Liver (tissue), 9 donors: ENCODE results near the gene OR2B6. TPM values are rescaled to one million over a fixed set of nuclear protein-coding genes. Genes with fewer than 3 reads are reported as not detected.

Experiments
- DNase-seq: peaks from one replicate; pipeline ENCODE4 v3.0.0-alpha.2; 2017; ENCODE audit warnings: low spot score
- H3K27ac ChIP-seq, 2 donors: one replicate each; pipeline ENCODE4 v1.7.0; 2013; ENCODE audit warnings: inconsistent platforms in 2 of 2, low read length in 2 of 2, control low read depth in 1 of 2, low read depth in 1 of 2, mild to moderate bottlenecking in 1 of 2
- H3K27me3 ChIP-seq, 4 donors: one replicate each; pipeline versions ENCODE4 v1.6.1 to v1.7.0; 2013; ENCODE audit warnings: low read length in 3 of 4, inconsistent platforms in 1 of 4, mild to moderate bottlenecking in 1 of 4, moderate library complexity in 1 of 4; ENCODE audit not compliant: control insufficient read depth in 4 of 4, insufficient read depth in 4 of 4
- H3K36me3 ChIP-seq, 4 donors: one replicate each; pipeline versions ENCODE4 v1.6.1 to v1.7.0; 2013; ENCODE audit warnings: low read length in 3 of 4, mild to moderate bottlenecking in 3 of 4, low read depth in 1 of 4, moderate library complexity in 1 of 4; ENCODE audit not compliant: control insufficient read depth in 4 of 4, insufficient read depth in 3 of 4
- H3K4me1 ChIP-seq, 4 donors: one replicate each; pipeline versions ENCODE4 v1.6.1 to v1.7.0; 2013; ENCODE audit warnings: low read length in 3 of 4, mild to moderate bottlenecking in 3 of 4, moderate library complexity in 1 of 4; ENCODE audit not compliant: control insufficient read depth in 4 of 4, insufficient read depth in 4 of 4
- H3K4me3 ChIP-seq, 3 donors: one replicate each; pipeline versions ENCODE4 v1.6.1 to v1.7.0; 2013; ENCODE audit warnings: low read length in 3 of 3, control low read depth in 1 of 3, low read depth in 1 of 3, mild to moderate bottlenecking in 1 of 3
- H3K9ac ChIP-seq, 2 donors: one replicate each; pipeline ENCODE4 v1.7.0; 2013; ENCODE audit warnings: low read length in 2 of 2, mild to moderate bottlenecking in 2 of 2, moderate library complexity in 2 of 2, control low read depth in 1 of 2, low read depth in 1 of 2
- H3K9me3 ChIP-seq, 4 donors: one replicate each; pipeline versions ENCODE4 v1.6.1 to v1.7.0; 2013; ENCODE audit warnings: low read length in 3 of 4; ENCODE audit not compliant: control insufficient read depth in 4 of 4
- EGR1 ChIP-seq, 2 donors: IDR thresholded peaks; 2 replicates each; pipeline ENCODE4 v1.6.1; 2016 to 2018; ENCODE audit warnings: antibody characterized with exemption in 2 of 2, low read depth in 2 of 2
- FOXA1 ChIP-seq: IDR thresholded peaks from 2 replicates; pipeline ENCODE4 v1.6.1; 2016; ENCODE audit warnings: antibody characterized with exemption
- FOXA2 ChIP-seq: IDR thresholded peaks from 2 replicates; pipeline ENCODE4 v1.6.1; 2016; ENCODE audit warnings: antibody characterized with exemption
- GABPA ChIP-seq, 2 donors: IDR thresholded peaks in 1 of 2; conservative IDR thresholded peaks in 1 of 2; 2 replicates each; pipeline ENCODE4 v1.6.1; 2016; ENCODE audit warnings: antibody characterized with exemption in 2 of 2, mild to moderate bottlenecking in 1 of 2, moderate library complexity in 1 of 2
- HNF4A ChIP-seq, 2 donors: conservative IDR thresholded peaks; 2 replicates each; pipeline ENCODE4 v1.6.1; 2016; ENCODE audit warnings: antibody characterized with exemption in 2 of 2, mild to moderate bottlenecking in 2 of 2
- HNF4G ChIP-seq: IDR thresholded peaks from 2 replicates; pipeline ENCODE4 v1.6.1; 2016; ENCODE audit warnings: antibody characterized with exemption
- JUND ChIP-seq, 2 donors: IDR thresholded peaks; 2 replicates each; pipeline ENCODE4 v1.6.1; 2016; ENCODE audit warnings: antibody characterized with exemption in 2 of 2
- NR2F2 ChIP-seq: IDR thresholded peaks from 2 replicates; pipeline ENCODE4 v1.6.1; 2016; ENCODE audit warnings: antibody characterized with exemption
- RAD21 ChIP-seq, 2 donors: IDR thresholded peaks; 2 replicates each; pipeline ENCODE4 v1.6.1; 2016; ENCODE audit warnings: antibody characterized with exemption in 2 of 2, mild to moderate bottlenecking in 2 of 2
- RXRA ChIP-seq, 2 donors: IDR thresholded peaks; 2 replicates each; pipeline ENCODE4 v1.6.1; 2017 to 2018; ENCODE audit warnings: antibody characterized with exemption in 2 of 2, mild to moderate bottlenecking in 1 of 2
- SP1 ChIP-seq: IDR thresholded peaks from 2 replicates; pipeline ENCODE4 v1.6.1; 2018; ENCODE audit warnings: antibody characterized with exemption, mild to moderate bottlenecking
- TAF1 ChIP-seq: conservative IDR thresholded peaks from 2 replicates; pipeline ENCODE4 v1.6.1; 2016; ENCODE audit warnings: antibody characterized with exemption, mild to moderate bottlenecking
- YY1 ChIP-seq: IDR thresholded peaks from 2 replicates; pipeline ENCODE4 v1.6.1; 2016; ENCODE audit warnings: antibody characterized with exemption, mild to moderate bottlenecking
- WGBS: extraction: QIAGEN DNeasy Blood & Tissue Kit; methylation state at CpG from one replicate; pipeline ENCODE4 v1.1.7; 2013; 5-methylcytosine and 5-hydroxymethylcytosine counted together
- polyA plus RNA-seq, 2 donors: library from polyadenylated mRNA; stranded (reverse) in 1 of 2; unstranded in 1 of 2; fragments of 200-250 nt in 1 of 2; fragments of >200 nt in 1 of 2; fragmentation: Nextera tagmentation in 1 of 2; extraction: Ambion mirVana in 1 of 2; gene quantifications; one replicate each; pipeline versions ENCODE4 v1.2.1 to v1.2.3, GENCODE V29; 2013 to 2015
- total RNA-seq, 2 donors: library from RNA; depleted of rRNA; stranded (reverse); fragments of >200 nt; gene quantifications; one replicate each; pipeline ENCODE4 v1.2.3, GENCODE V29; 2014
- TF ChIP-seq, protein P1 (sequence below): IDR thresholded peaks from 2 replicates; pipeline ENCODE4 v1.6.1; 2016; ENCODE audit warnings: antibody characterized with exemption, mild to moderate bottlenecking
- TF ChIP-seq, protein P2 (sequence below): IDR thresholded peaks from 2 replicates; pipeline ENCODE4 v1.6.1; 2016; ENCODE audit warnings: antibody characterized with exemption
- TF ChIP-seq, protein P3 (sequence below): IDR thresholded peaks from 2 replicates; pipeline ENCODE4 v1.6.1; 2016; ENCODE audit warnings: antibody characterized with exemption
- TF ChIP-seq, protein P4 (sequence below): fragments of 150-350 bp; IDR thresholded peaks from 2 replicates; pipeline ENCODE4 v1.5.1; 2017; ENCODE audit warnings: improper control_type of control experiment, low read depth, low read length; ENCODE audit not compliant: missing input control
- TF ChIP-seq, protein P5 (sequence below): IDR thresholded peaks from 2 replicates; pipeline ENCODE4 v1.6.1; 2016; ENCODE audit warnings: antibody characterized with exemption
- donor health status: healthy.
- donor health status: healthy.
- donor health status: healthy.
- donor health status: healthy.
- donor health status: healthy.

Gene OR2B6
- total and polyA plus RNA-seq, 4 donors = 0.19 TPM; not detected in 3

DNA sequence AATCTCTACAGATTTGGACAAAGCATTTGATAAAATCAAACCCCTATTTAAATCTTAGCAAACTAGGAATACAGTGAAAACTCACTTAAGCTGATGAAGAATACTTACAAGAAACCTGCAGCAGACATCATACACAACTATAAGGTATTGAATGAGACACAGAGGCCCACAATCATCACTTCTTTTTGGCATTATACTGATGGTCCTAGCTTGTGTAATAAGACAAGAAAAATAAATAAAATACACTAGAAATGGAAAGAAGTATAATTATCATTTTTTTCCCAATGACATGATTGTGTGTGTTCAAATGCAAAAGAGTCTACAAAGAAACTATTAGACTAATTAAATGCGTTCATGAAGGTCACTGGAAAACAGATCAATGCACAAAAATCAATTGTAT, 8.8 kb upstream of the OR2B6 start:
- no peak overlapping the region for H3K27ac ChIP-seq
- peaks cover 0 to 11% (median 2%) of the 10 kb centered on the region in 4 donors for H3K9me3 ChIP-seq
- no peak overlapping the region for H3K9ac ChIP-seq
- no peak for DNase-seq
- H3K4me3 ChIP-seq = no peak overlapping the region
- no peaks in the 10 kb centered on the region for H3K4me1 ChIP-seq
- no peaks in the 10 kb centered on the region for H3K36me3 ChIP-seq
- no peak for TF ChIP-seq HNF4G
- TF ChIP-seq JUND (IDR thresholded peaks at IDR 0.05) = no peak
- TF ChIP-seq RAD21 (IDR thresholded peaks at IDR 0.05) = no peak
- TF ChIP-seq SP1 = no peak
- TF ChIP-seq HNF4A (conservative IDR thresholded peaks at IDR 0.05) = no peak
- TF ChIP-seq, protein P1, sequence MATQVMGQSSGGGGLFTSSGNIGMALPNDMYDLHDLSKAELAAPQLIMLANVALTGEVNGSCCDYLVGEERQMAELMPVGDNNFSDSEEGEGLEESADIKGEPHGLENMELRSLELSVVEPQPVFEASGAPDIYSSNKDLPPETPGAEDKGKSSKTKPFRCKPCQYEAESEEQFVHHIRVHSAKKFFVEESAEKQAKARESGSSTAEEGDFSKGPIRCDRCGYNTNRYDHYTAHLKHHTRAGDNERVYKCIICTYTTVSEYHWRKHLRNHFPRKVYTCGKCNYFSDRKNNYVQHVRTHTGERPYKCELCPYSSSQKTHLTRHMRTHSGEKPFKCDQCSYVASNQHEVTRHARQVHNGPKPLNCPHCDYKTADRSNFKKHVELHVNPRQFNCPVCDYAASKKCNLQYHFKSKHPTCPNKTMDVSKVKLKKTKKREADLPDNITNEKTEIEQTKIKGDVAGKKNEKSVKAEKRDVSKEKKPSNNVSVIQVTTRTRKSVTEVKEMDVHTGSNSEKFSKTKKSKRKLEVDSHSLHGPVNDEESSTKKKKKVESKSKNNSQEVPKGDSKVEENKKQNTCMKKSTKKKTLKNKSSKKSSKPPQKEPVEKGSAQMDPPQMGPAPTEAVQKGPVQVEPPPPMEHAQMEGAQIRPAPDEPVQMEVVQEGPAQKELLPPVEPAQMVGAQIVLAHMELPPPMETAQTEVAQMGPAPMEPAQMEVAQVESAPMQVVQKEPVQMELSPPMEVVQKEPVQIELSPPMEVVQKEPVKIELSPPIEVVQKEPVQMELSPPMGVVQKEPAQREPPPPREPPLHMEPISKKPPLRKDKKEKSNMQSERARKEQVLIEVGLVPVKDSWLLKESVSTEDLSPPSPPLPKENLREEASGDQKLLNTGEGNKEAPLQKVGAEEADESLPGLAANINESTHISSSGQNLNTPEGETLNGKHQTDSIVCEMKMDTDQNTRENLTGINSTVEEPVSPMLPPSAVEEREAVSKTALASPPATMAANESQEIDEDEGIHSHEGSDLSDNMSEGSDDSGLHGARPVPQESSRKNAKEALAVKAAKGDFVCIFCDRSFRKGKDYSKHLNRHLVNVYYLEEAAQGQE = no peak
- TF ChIP-seq EGR1 (IDR thresholded peaks at IDR 0.05; ENCODE audit: low read depth in 2 of 2) = no peak
- no peak for TF ChIP-seq YY1
- TF ChIP-seq, protein P2, sequence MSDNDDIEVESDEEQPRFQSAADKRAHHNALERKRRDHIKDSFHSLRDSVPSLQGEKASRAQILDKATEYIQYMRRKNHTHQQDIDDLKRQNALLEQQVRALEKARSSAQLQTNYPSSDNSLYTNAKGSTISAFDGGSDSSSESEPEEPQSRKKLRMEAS = no peak
- TF ChIP-seq, protein P3, sequence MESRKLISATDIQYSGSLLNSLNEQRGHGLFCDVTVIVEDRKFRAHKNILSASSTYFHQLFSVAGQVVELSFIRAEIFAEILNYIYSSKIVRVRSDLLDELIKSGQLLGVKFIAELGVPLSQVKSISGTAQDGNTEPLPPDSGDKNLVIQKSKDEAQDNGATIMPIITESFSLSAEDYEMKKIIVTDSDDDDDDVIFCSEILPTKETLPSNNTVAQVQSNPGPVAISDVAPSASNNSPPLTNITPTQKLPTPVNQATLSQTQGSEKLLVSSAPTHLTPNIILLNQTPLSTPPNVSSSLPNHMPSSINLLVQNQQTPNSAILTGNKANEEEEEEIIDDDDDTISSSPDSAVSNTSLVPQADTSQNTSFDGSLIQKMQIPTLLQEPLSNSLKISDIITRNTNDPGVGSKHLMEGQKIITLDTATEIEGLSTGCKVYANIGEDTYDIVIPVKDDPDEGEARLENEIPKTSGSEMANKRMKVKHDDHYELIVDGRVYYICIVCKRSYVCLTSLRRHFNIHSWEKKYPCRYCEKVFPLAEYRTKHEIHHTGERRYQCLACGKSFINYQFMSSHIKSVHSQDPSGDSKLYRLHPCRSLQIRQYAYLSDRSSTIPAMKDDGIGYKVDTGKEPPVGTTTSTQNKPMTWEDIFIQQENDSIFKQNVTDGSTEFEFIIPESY = no peak
- TF ChIP-seq RXRA (IDR thresholded peaks at IDR 0.05) = no peak
- no peak for TF ChIP-seq TAF1
- TF ChIP-seq GABPA (IDR thresholded peaks at IDR 0.05 in 1 of 2, conservative IDR thresholded peaks at IDR 0.05 in 1 of 2) = no peak
- TF ChIP-seq FOXA2 = no peak
- TF ChIP-seq, protein P4, sequence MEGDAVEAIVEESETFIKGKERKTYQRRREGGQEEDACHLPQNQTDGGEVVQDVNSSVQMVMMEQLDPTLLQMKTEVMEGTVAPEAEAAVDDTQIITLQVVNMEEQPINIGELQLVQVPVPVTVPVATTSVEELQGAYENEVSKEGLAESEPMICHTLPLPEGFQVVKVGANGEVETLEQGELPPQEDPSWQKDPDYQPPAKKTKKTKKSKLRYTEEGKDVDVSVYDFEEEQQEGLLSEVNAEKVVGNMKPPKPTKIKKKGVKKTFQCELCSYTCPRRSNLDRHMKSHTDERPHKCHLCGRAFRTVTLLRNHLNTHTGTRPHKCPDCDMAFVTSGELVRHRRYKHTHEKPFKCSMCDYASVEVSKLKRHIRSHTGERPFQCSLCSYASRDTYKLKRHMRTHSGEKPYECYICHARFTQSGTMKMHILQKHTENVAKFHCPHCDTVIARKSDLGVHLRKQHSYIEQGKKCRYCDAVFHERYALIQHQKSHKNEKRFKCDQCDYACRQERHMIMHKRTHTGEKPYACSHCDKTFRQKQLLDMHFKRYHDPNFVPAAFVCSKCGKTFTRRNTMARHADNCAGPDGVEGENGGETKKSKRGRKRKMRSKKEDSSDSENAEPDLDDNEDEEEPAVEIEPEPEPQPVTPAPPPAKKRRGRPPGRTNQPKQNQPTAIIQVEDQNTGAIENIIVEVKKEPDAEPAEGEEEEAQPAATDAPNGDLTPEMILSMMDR = no peak
- TF ChIP-seq, protein P5, sequence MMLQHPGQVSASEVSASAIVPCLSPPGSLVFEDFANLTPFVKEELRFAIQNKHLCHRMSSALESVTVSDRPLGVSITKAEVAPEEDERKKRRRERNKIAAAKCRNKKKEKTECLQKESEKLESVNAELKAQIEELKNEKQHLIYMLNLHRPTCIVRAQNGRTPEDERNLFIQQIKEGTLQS = no peak
- TF ChIP-seq FOXA1 = no peak
- 73% methylated on average over 1 of the region's 1 CpG for WGBS
- H3K27me3 ChIP-seq = no peaks in the 10 kb centered on the region

DNA sequence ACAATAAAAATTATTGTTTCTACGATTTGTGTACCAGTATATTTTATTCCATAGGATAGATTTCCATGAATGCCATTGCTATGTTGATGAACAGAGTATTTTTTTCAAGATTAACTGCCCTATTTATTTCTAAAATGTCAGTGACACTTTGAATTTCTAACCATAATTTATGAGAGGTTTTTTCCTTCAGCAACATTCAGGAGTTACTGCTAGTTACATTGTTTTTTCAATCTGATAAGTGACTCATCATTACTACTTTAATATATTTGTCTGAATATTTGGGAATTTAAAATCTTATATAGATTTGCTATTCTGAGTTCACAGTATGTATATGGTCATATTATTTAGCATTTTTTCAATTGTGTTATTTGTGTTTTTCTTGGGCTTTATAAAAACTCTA, 6.0 kb upstream of the OR2B6 start:
- Histone ChIP-seq H3K4me1 (no peaks in the 10 kb centered on the region), H3K27ac (no peak overlapping the region), H3K9ac (no peak overlapping the region), H3K27me3 (no peaks in the 10 kb centered on the region), H3K9me3 (peaks cover 0 to 11% (median 2%) of the 10 kb centered on the region in 4 donors), H3K36me3 (no peaks in the 10 kb centered on the region), H3K4me3 (no peak overlapping the region)
- 82% methylated on average over 1 of the region's 1 CpG for WGBS
- DNase-seq = no peak
- TF ChIP-seq, protein P2 = no peak
- no peak for TF ChIP-seq JUND (IDR thresholded peaks at IDR 0.05)
- TF ChIP-seq SP1 = no peak
- TF ChIP-seq, protein P1 = no peak
- TF ChIP-seq NR2F2 = no peak
- no peak for TF ChIP-seq GABPA (IDR thresholded peaks at IDR 0.05 in 1 of 2, conservative IDR thresholded peaks at IDR 0.05 in 1 of 2)
- no peak for TF ChIP-seq HNF4G
- no peak for TF ChIP-seq HNF4A (conservative IDR thresholded peaks at IDR 0.05)
- TF ChIP-seq, protein P5 = no peak
- TF ChIP-seq FOXA1 = no peak
